ENCODE measurements around the gene EPB41L2.

EPB41L2 gene

GRCh38 chr6:130964808-130965604, 98.0 kb downstream of the EPB41L2 start:
- H3K4me3 ChIP-seq (ENCODE audit: low read length): no peak overlapping the region

GRCh38 chr6:130964289-130964688, 98.8 kb downstream of the EPB41L2 start:
- no peaks in the 10 kb centered on the region for H3K36me3 ChIP-seq (replicated peaks; ENCODE audit: low read depth, low read length)
- no peaks in the 10 kb centered on the region for H4K20me1 ChIP-seq (ENCODE audit: insufficient read depth, low read length)
- H3K27ac ChIP-seq (ENCODE audit: low read length): no peak overlapping the region
- no peak for TF ChIP-seq EZH2phosphoT487 (IDR thresholded peaks at IDR 0.05; ENCODE audit: low read depth)
- no peak for TF ChIP-seq CTCF (IDR thresholded peaks at IDR 0.05; ENCODE audit: low read depth, low read length)
- no peaks in the 10 kb centered on the region for H3K9me3 ChIP-seq (ENCODE audit: insufficient read depth, low read length)
- H3K4me2 ChIP-seq (ENCODE audit: low read length): no peak overlapping the region
- H3K79me2 ChIP-seq (ENCODE audit: low read length): no peaks in the 10 kb centered on the region
- H3K4me1 ChIP-seq (ENCODE audit: low read length): no peaks in the 10 kb centered on the region
- no peak overlapping the region for H3K9ac ChIP-seq (ENCODE audit: low read length)
- no peaks in the 10 kb centered on the region for H3K27me3 ChIP-seq (ENCODE audit: low read depth, low read length)
- H3K4me3 ChIP-seq (ENCODE audit: low read length): no peak overlapping the region
- H2AFZ ChIP-seq (ENCODE audit: low read depth, low read length): no peak overlapping the region

More at GRCh38 chr6:130964808-130965604, 98.0 kb downstream of the EPB41L2 start:
- no peak overlapping the region for H3K27ac ChIP-seq (ENCODE audit: low read length)
- H3K36me3 ChIP-seq (replicated peaks; ENCODE audit: low read depth, low read length): no peaks in the 10 kb centered on the region
- H3K79me2 ChIP-seq (ENCODE audit: low read length): no peaks in the 10 kb centered on the region
- H3K9me3 ChIP-seq (ENCODE audit: insufficient read depth, low read length): no peaks in the 10 kb centered on the region
- no peaks in the 10 kb centered on the region for H3K4me1 ChIP-seq (ENCODE audit: low read length)
- TF ChIP-seq CTCF (IDR thresholded peaks at IDR 0.05; ENCODE audit: low read depth, low read length): no peak
- no peak for TF ChIP-seq EZH2phosphoT487 (IDR thresholded peaks at IDR 0.05; ENCODE audit: low read depth)
- no peak overlapping the region for H2AFZ ChIP-seq (ENCODE audit: low read depth, low read length)
- H3K4me2 ChIP-seq (ENCODE audit: low read length): no peak overlapping the region
- H4K20me1 ChIP-seq (ENCODE audit: insufficient read depth, low read length): no peaks in the 10 kb centered on the region
- H3K27me3 ChIP-seq (ENCODE audit: low read depth, low read length): no peaks in the 10 kb centered on the region
- H3K9ac ChIP-seq (ENCODE audit: low read length): no peak overlapping the region

- Histone ChIP-seq H3K4me1 (ENCODE audit: low read length) (no peaks in the 10 kb centered on the region), H3K9ac (ENCODE audit: low read length) (no peak overlapping the region), H3K27ac (ENCODE audit: low read length) (no peak overlapping the region), H3K27me3 (ENCODE audit: low read depth, low read length) (no peaks in the 10 kb centered on the region), H2AFZ (ENCODE audit: low read depth, low read length) (no peak overlapping the region), H3K4me3 (ENCODE audit: low read length) (no peak overlapping the region), H4K20me1 (ENCODE audit: insufficient read depth, low read length) (no peaks in the 10 kb centered on the region), H3K4me2 (ENCODE audit: low read length) (no peak overlapping the region), H3K9me3 (ENCODE audit: insufficient read depth, low read length) (no peaks in the 10 kb centered on the region), H3K79me2 (ENCODE audit: low read length) (no peaks in the 10 kb centered on the region), H3K36me3 (replicated peaks; ENCODE audit: low read depth, low read length) (no peaks in the 10 kb centered on the region)
- TF ChIP-seq CTCF (IDR thresholded peaks at IDR 0.05; ENCODE audit: low read depth, low read length) (no peak), EZH2phosphoT487 (IDR thresholded peaks at IDR 0.05; ENCODE audit: low read depth) (no peak)
Observed at GRCh38 chr6:130962966-130963365, 100.1 kb downstream of the EPB41L2 start.

GRCh38 chr6:130961148-130961547, 101.9 kb downstream of the EPB41L2 start:
- H3K27me3 ChIP-seq (ENCODE audit: low read depth, low read length): no peaks in the 10 kb centered on the region
- H3K9ac ChIP-seq (ENCODE audit: low read length): no peak overlapping the region
- no peak overlapping the region for H3K4me2 ChIP-seq (ENCODE audit: low read length)
- no peaks in the 10 kb centered on the region for H4K20me1 ChIP-seq (ENCODE audit: insufficient read depth, low read length)
- no peak for TF ChIP-seq EZH2phosphoT487 (IDR thresholded peaks at IDR 0.05; ENCODE audit: low read depth)
- TF ChIP-seq CTCF (IDR thresholded peaks at IDR 0.05; ENCODE audit: low read depth, low read length): no peak
- no peak overlapping the region for H3K27ac ChIP-seq (ENCODE audit: low read length)
- H3K9me3 ChIP-seq (ENCODE audit: insufficient read depth, low read length): no peaks in the 10 kb centered on the region
- H3K4me1 ChIP-seq (ENCODE audit: low read length): no peaks in the 10 kb centered on the region
- H3K79me2 ChIP-seq (ENCODE audit: low read length): no peaks in the 10 kb centered on the region
- H3K36me3 ChIP-seq (replicated peaks; ENCODE audit: low read depth, low read length): no peaks in the 10 kb centered on the region
- H3K4me3 ChIP-seq (ENCODE audit: low read length): no peak overlapping the region
- H2AFZ ChIP-seq (ENCODE audit: low read depth, low read length): no peak overlapping the region
